Myocyte (in vitro differentiated cells): ENCODE measurements around the gene PBX1. TPM values are rescaled to one million over a fixed set of nuclear protein-coding genes. Genes with fewer than 3 reads are reported as not detected.

ENCODE experiments used
- DNase-seq: peaks from one replicate; pipeline ENCODE4 v3.0.0-alpha.2; 2012; ENCODE audit warnings: low read depth
- total RNA-seq: library from RNA; depleted of rRNA; stranded (reverse); fragments of >200 nt; gene quantifications from 2 replicates; pipeline ENCODE4 v1.2.3, GENCODE V29; 2014

Gene PBX1
- total RNA-seq, 1 donor from 2014 or later, result 4.6 TPM

DNA sequence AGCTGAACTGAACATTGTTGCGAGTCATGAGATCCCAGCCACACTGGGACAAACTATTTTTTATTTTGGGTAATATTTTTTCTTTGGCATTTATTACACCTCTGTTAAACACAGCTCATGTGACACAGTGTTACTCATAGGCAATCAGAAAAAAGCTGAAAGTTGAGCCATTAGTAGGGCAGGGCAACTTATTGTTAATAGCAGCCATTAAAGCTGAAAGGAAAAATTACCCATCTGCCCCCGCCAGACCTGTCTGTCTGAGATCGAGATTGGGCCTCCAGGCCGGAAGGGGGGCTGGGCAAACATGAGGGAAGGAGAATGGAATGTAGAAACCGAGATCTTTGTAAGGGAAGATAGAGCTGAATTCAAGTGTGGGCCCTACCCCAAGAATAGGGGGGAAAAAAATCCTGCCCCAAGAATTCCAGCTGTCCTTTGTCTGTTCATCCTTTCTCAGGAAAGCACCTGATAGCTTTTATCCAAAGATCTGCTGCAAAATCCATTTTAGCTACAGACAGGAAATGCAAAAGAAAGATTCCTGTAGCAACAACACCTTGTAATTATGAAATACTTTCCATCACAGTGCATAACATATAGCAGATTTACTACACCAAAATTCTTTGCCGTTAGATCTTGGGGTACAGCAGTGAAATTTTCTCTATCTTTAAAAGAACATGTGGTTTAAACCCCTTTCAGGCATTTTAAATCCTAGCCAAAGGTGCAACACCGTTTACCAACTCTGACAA lies 212.8 kb downstream of the PBX1 start:
- peak; percentile 55 for DNase-seq

DNA sequence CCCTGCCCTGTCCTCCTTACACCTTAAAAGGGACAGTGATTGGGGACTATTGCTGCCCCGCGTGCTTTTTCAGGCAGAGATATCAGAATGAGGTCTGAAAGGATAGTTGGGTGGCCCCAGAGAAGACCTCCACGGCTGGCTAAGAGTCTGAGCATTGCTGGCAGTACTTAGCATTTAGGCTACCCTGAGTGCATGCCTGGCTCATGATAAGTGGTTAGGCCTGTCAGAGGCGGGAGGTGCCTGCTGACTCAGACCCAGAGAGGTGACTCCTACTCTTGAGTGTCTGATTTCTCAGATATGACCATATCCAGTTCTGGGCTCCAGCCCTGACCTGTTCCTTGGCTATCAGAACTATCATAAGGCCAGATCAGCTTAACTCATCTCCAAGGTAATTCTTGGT lies 213.7 kb downstream of the PBX1 start:
- DNase-seq, result peak; percentile 85

DNA sequence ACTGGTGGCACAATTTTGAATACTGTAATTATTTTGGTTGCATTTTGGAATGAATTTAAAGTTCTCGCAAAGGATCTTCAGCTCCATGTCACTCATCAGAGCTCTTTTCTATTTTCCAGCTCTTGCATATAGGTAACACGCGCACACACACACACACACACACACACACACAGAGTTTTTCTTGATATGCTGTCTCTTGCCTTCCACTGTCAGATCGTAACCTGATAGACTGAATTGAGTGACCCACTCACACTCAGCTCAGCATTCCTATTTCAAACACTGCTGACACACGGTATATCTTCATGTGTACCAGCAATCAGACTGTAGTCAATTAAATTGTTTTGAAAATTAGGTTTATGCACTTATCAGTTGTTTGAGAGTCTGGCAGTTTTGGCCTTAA lies 214.1 kb downstream of the PBX1 start:
- DNase-seq, result no peak

DNA sequence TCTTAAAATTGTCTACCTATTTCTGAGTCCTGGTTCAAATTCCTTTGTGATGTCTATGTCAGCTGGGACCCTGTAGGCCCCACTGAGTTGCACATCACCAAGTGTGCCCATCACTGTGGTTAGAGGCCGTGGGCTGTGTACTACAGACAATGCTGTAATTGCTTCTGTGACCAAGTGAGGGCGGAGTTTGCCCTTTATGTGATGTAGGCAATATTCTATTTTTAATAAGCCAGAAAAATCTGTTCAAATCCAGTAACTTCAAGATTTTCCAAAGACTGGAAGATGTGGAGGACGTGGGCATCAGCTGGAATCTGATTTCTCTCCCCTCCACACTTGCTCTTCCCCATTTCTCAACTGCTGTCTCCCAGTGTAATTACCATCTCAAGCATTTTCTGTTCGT lies 215.4 kb downstream of the PBX1 start:
- DNase-seq, result no peak

DNA sequence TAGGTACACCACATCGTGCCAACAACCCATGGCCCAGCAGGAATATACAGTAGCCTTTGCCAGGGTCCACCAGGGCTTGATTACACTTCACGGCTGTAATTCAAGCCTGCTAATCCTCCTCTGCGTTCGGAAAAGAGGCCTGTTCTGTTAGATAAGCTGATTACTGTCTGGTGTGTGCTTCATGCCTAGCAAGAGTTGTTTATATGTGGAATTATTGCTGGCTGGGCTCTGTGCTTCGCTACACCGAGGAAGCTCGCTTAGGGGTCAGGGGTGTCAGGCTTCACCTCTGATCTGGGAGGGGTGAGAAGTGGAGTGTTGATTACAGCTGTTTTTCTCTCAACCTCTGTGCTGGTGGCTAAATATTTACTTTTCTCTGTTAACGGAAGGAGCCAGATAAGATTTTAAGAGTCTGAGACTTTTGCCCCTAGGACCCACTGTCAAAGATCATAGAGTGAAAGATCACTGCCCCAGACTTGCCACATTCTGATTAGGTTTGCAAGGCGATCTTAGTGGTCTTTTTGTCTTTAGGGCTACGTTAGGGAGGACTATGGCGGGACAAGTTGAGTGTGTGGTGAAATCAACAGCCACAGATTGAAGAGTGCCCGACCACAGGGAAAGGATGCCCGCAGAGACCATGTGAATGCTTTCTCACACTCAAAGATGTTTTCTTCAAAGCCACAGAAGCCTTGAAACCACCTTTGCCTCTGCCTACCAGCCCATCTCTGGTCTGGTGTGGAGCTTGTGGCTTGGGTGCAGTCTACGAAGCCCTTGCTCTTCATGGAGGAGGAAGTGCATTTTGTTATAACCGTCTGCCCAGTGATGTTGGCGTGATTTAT lies 216.1 kb downstream of the PBX1 start:
- no peak for DNase-seq

DNA sequence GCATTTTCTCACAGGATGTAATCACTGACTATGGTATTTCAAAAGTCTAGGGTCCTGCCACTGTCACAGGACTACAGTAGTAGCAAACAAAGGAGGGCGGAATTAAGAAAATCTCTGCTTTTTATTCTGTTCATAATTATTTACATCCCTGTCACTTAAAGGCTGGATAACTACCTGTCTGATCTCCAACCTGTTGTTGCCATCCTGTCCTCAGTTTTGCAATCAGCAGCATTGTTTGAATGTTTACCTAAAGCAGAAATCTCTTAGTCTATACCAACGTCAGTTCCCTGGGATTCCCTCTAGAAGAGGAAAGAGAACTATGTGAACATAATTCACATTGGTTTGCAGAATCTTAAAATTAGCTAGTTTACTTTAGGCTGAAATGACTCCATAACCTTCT lies 218.5 kb downstream of the PBX1 start:
- DNase-seq, result no peak

DNA sequence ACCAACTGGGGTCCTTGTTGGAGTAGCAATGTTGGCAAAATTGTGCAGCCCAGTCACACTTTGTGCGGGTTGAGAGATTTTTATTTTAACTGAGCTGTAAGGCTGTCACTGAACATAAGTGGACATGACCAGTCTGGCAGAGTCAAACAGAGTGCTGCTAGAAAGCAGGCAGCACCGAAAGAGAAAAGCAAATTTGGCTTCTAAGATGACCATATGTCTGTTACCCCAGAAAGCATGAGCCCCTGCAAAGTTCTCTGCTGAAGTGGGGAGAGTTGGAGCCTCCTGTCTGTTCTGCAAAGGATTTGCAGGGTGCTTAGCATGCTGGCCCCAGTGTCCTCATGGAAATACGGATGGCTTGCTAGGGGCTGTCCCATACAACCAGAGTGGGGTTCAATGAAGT lies 220.4 kb downstream of the PBX1 start:
- DNase-seq, result no peak

DNA sequence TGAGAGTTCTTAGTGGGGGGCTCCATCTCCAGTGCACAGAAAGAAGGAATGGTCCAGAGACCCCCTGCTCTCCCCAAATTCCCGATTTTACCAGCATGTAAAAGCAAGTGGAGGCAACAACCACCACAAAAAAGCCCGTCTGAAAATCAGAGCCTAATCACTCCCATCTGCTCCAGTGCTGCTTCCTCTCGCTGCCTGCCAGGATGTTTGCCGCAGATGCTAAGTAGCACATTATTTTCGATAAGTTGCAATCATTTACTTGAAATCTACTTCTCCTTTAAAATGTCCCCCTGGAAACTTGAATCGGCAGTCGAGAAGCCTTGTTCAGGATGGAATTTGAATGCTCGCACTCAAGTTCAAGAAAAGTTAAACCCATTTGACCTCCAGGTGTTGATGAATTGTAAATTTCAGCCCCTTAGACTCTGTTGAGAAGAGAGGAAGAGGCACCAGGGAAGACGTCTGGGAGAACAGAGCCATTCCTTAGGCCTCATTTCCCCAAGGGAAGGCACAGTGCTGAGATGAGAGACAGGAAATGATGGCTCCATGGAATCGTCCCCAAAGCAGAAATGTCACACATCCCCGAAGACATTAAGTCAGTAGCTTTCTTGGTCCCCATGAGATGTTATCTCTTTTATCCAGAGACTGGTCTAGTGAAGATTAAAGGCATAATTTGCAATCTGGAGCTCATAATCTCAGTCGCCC lies 221.3 kb downstream of the PBX1 start:
- no peak for DNase-seq

DNA sequence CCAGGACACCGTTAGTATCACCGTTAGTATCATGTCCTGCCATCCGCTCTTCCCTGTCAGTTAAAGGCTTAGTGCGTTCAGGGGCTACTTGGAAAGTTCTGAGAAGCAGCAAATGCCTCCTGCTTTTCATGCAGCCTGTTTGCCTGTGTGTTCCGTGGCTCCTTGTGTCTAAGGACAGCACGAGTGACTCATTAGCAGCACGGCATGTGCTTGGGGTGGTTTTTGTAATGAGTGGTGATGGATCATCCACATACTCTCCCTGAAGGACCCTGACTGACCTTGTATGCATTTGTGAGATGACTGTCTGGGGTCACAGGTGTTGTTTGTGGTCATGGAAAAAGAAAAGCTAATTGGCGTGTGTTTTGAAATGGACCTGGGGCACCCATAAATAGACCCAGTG lies 221.9 kb downstream of the PBX1 start:
- peak; percentile 88 for DNase-seq

DNA sequence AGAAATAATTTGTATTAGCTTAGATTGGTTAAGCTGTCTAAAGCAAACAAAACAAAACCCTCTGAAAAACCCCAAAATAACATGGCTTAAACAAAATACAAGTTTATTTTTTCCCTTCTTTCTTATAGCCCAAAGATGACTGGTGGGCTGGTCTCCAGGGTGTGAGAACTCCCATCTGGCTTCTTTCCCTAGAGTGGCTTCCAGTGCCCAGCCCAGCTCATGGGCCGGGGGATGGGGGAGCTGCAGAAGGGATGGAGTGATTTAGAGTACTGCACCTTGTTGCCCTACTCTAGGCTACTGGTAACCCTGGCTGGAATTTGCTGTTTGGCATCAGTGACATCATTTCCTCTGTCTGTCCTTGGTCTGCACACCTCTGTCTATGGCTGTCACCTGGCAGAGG lies 223.0 kb downstream of the PBX1 start:
- no peak for DNase-seq

DNA sequence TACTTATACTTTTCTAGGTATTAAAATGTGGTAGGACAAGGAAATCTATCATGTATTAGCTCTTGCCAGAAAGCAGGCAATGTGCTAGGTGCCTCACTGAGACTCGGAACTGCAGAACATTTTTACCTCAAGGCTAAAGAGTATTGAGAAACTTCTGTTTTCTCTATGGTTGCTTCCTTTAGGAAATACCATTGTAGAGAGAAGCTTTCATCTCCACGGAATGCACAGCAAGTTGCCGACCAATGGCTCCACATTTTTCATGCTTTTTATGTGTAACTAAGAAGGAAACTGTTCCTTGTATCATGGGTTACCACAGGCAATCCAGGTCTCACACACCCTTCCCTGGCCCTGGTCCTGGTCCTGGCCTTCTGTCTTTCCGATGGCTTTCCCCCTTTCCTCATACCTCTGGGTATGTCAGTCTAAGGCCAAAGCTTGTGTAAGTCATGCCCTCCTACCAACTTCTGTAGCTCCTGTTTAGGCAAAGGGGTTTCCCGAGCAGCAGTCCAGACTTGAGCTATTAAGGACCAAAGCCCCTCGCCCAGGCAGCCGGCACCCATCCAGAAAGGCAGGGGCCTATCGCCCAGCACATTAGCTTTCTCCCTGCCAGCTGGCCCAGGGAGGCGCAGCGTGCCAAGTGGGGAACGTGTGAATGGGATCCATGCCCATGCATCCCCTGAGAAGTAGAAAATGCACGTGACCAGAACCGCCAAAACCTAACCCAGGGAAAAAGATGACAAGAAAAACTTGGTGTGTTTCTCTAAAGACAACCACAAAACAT lies 225.0 kb downstream of the PBX1 start:
- DNase-seq, result no peak

DNA sequence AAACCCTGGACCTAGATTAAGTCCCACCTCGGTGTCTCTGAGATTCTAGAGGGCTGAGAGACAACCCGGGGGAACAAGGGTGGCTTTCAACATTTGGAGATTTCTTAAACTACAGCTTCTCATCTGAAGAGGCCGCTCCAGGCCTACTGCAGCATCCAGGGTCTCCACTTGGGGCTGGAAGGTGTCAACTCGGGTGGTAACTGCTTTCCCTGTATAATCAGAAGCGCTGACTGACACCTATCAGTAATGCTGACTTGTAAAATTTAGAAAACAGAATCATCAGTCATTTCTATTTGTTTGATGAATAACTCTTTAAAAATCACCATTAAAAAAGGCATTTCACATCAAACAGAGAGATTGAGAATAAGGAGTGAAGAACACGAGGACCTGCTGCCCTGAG lies 226.0 kb downstream of the PBX1 start:
- no peak for DNase-seq

DNA sequence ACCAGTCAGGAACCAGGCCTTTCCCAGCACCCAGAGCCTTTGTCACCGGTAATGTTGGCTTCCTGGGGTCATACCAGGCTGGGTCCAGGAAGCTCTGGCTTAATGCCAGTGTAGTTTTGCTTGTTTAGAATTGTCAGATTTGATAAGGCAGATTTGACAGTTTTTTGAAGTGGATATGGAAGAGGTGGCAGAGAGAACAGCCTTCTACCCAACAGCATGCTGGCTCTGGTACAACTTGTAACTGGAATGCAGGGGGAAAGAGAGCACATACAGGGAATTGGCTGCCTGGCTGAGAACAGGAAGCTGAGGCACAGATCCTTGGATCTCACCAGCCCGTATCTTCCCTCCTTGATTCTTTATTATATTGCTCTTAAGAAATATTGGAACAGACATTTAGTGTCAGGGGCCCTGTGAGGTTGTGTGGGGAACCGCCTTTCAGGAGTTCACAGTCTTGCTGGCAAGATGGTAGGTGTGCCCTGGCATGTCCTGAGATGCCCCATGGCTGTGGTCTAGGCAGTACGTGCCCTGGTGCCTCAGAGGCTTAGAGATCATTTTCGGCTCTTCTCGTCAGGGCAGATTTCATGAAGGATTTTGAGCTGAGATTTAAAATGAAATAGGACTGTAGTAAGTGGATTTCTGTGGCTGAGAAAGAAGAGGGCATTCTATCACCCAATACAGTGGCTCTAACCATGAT lies 227.0 kb downstream of the PBX1 start:
- no peak for DNase-seq

DNA sequence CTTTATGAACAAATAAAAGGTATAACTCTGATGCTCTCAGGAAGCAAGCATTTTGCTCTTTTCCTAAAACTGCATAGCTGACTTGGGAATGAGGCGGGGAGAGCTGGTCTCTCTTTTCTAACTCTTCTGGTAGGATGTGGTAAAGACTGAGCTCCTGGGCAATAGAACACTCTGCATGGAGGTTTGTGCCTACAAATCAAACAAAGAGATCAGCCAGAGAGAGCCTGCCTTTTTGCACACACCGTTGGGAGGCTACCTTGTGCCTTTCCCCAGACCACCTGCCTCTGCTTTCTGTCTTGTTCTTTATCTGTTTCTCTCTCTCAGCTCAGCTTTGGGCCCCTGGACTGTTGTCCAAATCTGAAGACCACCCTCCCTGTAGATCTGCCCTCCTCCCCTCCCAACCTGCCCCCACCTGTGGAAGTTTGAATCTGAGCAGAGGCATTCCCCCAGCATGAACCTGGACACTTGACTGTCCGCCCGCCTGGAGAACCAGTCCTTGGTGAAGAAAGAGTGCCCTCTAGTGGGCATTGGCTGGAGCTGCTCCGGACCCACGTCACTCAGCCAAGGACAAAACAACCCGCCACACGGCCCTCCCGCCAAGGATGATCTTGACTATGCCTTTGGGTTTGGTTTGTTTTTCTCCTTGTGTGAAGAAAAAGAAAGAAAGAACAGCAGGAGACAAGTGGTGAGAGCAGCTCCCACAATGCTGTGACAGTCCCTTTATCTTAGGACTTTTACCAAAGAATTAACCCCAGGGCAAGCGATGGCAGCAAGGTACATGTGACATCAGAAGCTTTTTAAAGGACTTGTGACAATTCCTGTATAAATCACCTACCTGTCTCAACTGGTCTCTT lies 228.2 kb downstream of the PBX1 start:
- DNase-seq, result peak; percentile 81

DNA sequence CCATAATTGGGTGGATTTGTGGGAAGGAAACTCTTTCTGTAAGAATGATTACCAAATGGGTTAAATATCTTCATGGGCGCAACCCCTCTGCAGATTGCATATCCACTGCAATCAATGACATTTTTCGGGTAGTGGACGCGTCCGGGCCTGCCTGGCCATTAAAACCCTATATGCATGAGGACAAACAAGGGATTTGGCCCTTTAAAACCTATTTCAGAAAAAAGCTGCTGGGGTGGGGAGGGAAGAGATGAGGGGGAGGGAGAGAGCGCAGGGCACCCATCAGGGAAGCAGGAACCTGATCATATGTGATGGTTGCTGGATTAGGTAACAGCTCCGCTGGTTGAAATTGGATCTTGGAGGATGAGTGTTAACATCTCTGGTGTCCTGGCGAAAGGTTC lies 228.8 kb downstream of the PBX1 start:
- no peak for DNase-seq

DNA sequence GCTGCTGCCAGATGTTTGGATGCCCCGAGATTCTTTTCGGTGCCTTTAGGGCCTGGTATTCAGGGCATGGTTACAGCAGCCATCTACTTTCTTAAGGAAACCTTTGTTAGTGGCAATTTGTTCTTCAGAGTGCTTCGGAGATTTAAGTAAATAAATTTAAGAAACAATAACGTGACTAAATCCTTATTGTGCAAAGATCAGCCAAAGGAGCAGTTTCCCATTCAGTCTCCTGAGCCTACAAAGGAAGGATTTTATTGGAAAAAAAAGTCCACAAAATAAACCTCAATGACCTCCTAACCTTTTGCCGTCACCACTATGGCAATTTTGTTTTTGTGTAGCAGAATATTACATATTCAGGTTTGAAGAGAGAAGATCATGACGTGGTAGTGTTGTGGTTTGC lies 231.1 kb downstream of the PBX1 start:
- no peak for DNase-seq

DNA sequence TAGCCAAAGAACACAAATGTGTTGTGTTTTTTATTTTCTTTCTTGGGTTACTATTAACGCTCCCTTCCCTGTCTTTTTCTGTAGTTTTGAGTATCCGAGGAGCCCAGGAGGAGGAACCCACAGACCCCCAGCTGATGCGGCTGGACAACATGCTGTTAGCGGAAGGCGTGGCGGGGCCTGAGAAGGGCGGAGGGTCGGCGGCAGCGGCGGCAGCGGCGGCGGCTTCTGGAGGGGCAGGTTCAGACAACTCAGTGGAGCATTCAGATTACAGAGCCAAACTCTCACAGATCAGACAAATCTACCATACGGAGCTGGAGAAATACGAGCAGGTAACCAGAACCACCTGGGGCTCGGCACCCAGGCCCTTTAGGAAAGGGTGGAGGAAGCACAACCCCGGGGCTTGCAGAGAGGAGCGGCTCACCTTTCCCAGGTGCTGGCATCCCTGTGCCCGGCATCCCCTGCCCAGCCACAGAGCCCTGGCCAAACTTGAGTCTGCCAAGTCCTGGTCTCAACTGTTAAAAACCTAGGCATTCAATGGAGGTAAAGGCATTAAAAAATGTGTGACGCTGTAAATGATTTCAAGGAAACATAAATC lies 233.5 kb downstream of the PBX1 start:
- no peak for DNase-seq

DNA sequence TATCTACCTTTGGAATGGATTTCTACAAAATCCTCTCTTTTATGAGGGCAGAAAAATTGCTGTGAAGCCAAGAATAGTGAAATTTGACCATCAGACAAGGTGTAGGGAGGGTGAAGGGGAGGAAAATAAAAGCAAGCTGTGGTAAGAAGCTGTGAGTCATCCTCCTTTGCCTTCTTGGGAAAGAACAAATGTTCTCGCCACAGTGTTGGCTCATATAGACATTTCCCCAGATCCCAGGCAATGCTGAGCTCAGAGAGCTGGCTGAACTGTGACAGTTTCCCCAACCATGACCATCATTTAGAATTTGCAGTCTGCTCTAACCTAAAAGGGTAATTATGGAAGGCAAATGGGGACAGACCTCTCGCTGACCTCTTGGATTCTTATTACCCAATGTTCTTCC lies 235.4 kb downstream of the PBX1 start:
- DNase-seq, result peak; percentile 89

DNA sequence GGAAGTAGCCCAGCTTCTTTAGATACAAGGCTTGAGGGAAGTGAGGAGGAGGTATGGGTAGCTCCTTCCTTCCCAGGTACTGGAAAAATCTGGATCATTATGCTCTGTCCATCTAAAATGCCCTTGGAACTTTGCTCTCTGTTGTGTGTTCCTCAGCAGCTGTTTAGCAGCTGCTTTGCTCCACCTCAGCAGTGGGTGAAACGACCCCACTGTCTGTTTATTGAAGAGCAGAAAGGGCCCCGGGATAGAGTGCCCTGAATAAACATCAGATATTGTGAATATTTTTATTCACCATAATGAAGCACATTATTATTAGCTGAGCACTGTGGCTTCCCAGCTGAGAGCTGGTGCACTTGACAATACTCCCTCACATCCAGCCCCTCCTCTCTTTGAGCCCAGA lies 237.9 kb downstream of the PBX1 start:
- DNase-seq, result no peak
